Measurements from ENCODE around the gene TTC6.

Gene TTC6

GRCh38 chr14:37615582-37616289 lies 20.3 kb downstream of the TTC6 start:
- intact Hi-C loops (cut with DNase I): no loop called here
- no peak for DNase-seq

GRCh38 chr14:37616853-37617252 lies 21.4 kb downstream of the TTC6 start:
- intact Hi-C loops (cut with DNase I): no loop called here
- DNase-seq: no peak

- DNase-seq: no peak
- intact Hi-C loops (cut with DNase I): no loop called here
Measured at GRCh38 chr14:37617864-37618365, 22.5 kb downstream of the TTC6 start.

GRCh38 chr14:37618498-37619028 lies 23.1 kb downstream of the TTC6 start:
- no peak for DNase-seq
- intact Hi-C loops (cut with DNase I): no loop called here

GRCh38 chr14:37620856-37621255 lies 25.4 kb downstream of the TTC6 start:
- intact Hi-C loops (cut with DNase I): no loop called here
- no peak for DNase-seq

GRCh38 chr14:37622231-37622923 lies 26.9 kb downstream of the TTC6 start:
- DNase-seq: no peak
- intact Hi-C loops (cut with DNase I): no loop called here

- no peak for DNase-seq
- intact Hi-C loops (cut with DNase I): no loop called here
Measured at GRCh38 chr14:37623426-37623951, 28.1 kb downstream of the TTC6 start.

GRCh38 chr14:37623971-37624370 lies 28.5 kb downstream of the TTC6 start:
- DNase-seq: no peak
- intact Hi-C loops (cut with DNase I): no loop called here

- no peak for DNase-seq
- intact Hi-C loops (cut with DNase I): no loop called here
Measured at GRCh38 chr14:37625597-37626595, 30.5 kb downstream of the TTC6 start.

- intact Hi-C loops (cut with DNase I): no loop called here
- no peak for DNase-seq
Measured at GRCh38 chr14:37637341-37637740, 41.9 kb downstream of the TTC6 start.

GRCh38 chr14:37638599-37638998 lies 43.2 kb downstream of the TTC6 start:
- DNase-seq: no peak
- intact Hi-C loops (cut with DNase I): no loop called here

GRCh38 chr14:37641117-37641516 lies 45.7 kb downstream of the TTC6 start:
- DNase-seq: no peak
- intact Hi-C loops (cut with DNase I): no loop called here

- intact Hi-C loops (cut with DNase I): no loop called here
- DNase-seq: no peak
Measured at GRCh38 chr14:37642125-37642524, 46.7 kb downstream of the TTC6 start.

GRCh38 chr14:37643701-37644100 lies 48.3 kb downstream of the TTC6 start:
- no peak for DNase-seq
- intact Hi-C loops (cut with DNase I): no loop called here
